BJ (cell line): ENCODE results near the gene ZNF367. TPM values are rescaled to one million over a fixed set of nuclear protein-coding genes. Genes with fewer than 3 reads are reported as not detected.
"Not testable (repeated sequence)": the region's sequence is repeated elsewhere in the genome, so short reads cannot be mapped to it uniquely, and the experiment has no call there.

Experiments
- CTCF ChIA-PET: fragments of 350-600 bp; formaldehyde crosslinking; extraction: SDS; loops from one replicate; lab custom pipeline; 2021; ENCODE audit warnings: antibody characterized with exemption, inconsistent platforms; lab: Yijun Ruan, JAX
- POLR2A ChIA-PET: fragments of 300-600 bp; sonication (Branson Sonifier 250); formaldehyde crosslinking; extraction: SDS; loops from one replicate; lab custom pipeline; 2021; ENCODE audit warnings: antibody characterized with exemption; lab: Charles Lee
- DNase-seq: peaks from one replicate; pipeline ENCODE4 v3.0.0-alpha.2; 2011; ENCODE audit warnings: low read depth
- H3K27me3 ChIP-seq: 2 replicates; pipeline ENCODE4 v1.6.0; 2011; ENCODE audit warnings: low read length; ENCODE audit not compliant: control insufficient read depth, insufficient read depth
- H3K36me3 ChIP-seq: 2 replicates; pipeline ENCODE4 v1.5.1; 2011; ENCODE audit warnings: low read length; ENCODE audit not compliant: control insufficient read depth, insufficient read depth
- H3K4me3 ChIP-seq: 2 replicates; pipeline ENCODE4 v1.5.1; 2011; ENCODE audit warnings: low read depth, mild to moderate bottlenecking, control low read depth, low read length
- polyA plus RNA-seq: library from polyadenylated mRNA; depleted of rRNA; stranded (reverse); fragments of >200 nt; gene quantifications from 2 replicates; pipeline ENCODE4 v1.2.3, GENCODE V29; 2011
- TF ChIP-seq, protein P1 (sequence below): IDR thresholded peaks from 2 replicates; pipeline ENCODE4 v1.5.1; 2011; ENCODE audit warnings: low read depth, mild to moderate bottlenecking, control low read depth, inconsistent platforms, low read length, moderate library complexity; ENCODE audit not compliant: insufficient read depth

The ZNF367 gene
- polyA plus RNA-seq, 1 experiment = 0.97 TPM

DNA sequence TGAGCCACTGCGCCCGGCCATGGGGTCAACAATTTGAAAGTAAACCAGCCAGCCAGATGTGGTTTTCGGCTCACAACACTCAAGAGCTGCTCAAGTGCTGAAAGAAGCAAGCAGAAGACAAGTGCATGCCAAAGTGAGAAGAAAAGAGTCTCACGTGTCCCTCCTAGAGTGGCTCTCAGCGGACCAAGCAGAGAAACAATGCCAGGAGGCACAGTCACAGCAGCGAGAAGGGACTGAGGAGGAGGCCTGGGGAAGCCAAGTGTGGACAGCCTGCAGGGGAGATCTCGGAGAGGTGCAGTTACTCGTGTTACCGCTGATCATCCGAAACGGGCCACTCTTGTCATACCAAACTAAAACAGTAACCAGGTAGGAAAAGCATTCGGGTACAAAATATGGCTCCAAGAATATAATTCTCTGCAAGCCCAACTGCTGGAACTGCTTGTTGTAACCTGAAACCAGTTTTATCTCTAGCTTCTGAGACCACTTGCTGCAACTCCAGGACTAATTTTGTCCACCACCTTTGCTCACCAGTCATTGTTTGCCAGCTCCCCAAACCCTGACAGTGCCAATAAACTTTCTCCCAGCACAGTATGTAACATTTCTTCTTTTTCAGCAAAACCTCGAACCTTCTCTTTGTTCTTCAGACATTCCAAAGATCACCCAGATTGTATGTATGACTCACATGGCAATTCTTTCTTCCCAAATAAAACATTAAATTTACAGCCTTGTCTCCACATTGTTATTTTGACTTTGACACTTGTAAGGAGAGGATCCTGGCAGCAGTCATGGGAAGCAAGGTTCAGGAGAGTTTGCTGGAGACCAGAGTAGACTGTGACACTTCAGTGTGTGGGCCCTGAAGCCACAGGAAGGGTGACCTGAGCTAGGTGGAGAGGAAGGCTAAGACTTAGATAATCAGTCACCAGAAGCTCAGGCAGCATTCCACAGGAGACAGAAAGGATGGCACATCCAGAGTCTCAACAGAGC, 41.0 kb downstream of the ZNF367 start:
- TF ChIP-seq, protein P1, sequence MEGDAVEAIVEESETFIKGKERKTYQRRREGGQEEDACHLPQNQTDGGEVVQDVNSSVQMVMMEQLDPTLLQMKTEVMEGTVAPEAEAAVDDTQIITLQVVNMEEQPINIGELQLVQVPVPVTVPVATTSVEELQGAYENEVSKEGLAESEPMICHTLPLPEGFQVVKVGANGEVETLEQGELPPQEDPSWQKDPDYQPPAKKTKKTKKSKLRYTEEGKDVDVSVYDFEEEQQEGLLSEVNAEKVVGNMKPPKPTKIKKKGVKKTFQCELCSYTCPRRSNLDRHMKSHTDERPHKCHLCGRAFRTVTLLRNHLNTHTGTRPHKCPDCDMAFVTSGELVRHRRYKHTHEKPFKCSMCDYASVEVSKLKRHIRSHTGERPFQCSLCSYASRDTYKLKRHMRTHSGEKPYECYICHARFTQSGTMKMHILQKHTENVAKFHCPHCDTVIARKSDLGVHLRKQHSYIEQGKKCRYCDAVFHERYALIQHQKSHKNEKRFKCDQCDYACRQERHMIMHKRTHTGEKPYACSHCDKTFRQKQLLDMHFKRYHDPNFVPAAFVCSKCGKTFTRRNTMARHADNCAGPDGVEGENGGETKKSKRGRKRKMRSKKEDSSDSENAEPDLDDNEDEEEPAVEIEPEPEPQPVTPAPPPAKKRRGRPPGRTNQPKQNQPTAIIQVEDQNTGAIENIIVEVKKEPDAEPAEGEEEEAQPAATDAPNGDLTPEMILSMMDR = no peak
- H3K27me3 ChIP-seq = no peaks in the 10 kb centered on the region
- POLR2A ChIA-PET = interaction anchor here (0.6 kb wide), 1 partner anchor 862 kb away, joined by 4 read pairs; no protein-coding TSS in a partner anchor
- H3K36me3 ChIP-seq = 0 out of 2 replicates have a peak, but pooled peaks cover 2% of the 10 kb centered on the region
- DNase-seq = peak; percentile 19
- CTCF ChIA-PET = no interaction called here
- H3K4me3 ChIP-seq = no peak overlapping the region

- CTCF ChIA-PET = interaction anchor here (0.6 kb wide), 1 partner anchor 36 kb away, joined by 3 read pairs; no protein-coding TSS in a partner anchor
- DNase-seq, H3K36me3 ChIP-seq, POLR2A ChIA-PET, H3K4me3 ChIP-seq, H3K27me3 ChIP-seq: not testable (repeated sequence)
Measured at GRCh38 chr9:96375507-96375906, 42.7 kb downstream of the ZNF367 start.

GRCh38 chr9:96367943-96368342, 50.2 kb downstream of the ZNF367 start:
- TF ChIP-seq, protein P1 = no peak
- Histone ChIP-seq H3K27me3 (no peaks in the 10 kb centered on the region), H3K4me3 (no peak overlapping the region), H3K36me3 (0 out of 2 replicates have a peak, but pooled peaks cover 1% of the 10 kb centered on the region)
- no peak for DNase-seq
- CTCF ChIA-PET = no interaction called here
- POLR2A ChIA-PET = no interaction called here

- H3K36me3 ChIP-seq = 0 out of 2 replicates have a peak, but pooled peaks cover 1% of the 10 kb centered on the region
- TF ChIP-seq, protein P1 = no peak
- H3K27me3 ChIP-seq = no peaks in the 10 kb centered on the region
- no peak overlapping the region for H3K4me3 ChIP-seq
- ChIA-PET POLR2A (no interaction called here), CTCF (no interaction called here)
- no peak for DNase-seq
Measured at GRCh38 chr9:96363175-96363967, 54.8 kb downstream of the ZNF367 start.

DNA sequence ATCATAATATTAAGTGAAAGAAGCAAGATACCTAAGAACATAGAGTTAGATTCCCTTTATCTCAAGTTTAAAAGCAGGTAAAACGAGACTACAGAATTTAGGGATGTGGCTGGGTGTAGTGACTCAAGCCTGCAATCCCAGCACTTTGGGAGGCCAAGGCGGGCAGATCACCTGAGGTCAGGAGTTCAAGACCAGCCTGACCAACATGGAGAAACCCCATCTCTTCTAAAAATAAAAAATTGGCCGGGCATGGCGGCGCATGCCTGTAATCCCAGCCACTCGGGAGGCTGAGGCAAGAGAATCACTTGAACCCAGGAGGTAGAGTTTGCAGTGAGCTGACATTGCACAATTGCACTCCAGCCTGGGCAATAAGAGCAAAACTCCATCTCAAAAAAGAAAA, 56.1 kb downstream of the ZNF367 start:
- CTCF ChIA-PET = not testable (repeated sequence)

More for the DNA sequence above, 56.1 kb downstream of the ZNF367 start:
- H3K36me3 ChIP-seq, DNase-seq, H3K4me3 ChIP-seq, POLR2A ChIA-PET, H3K27me3 ChIP-seq: not testable (repeated sequence)
